T-cell (primary cell): ENCODE measurements around the gene FSCN2. TPM values are rescaled to one million over a fixed set of nuclear protein-coding genes. Genes with fewer than 3 reads are reported as not detected.

Experiments used
- ATAC-seq, 4 experiments: fragments of 200-7000 bp in 3 of 4; fragments of 150-1000 bp in 1 of 4; cut with Tn5 transposase; replicated peaks in 1 of 4; 1 replicate in 3 of 4; 2 replicates in 1 of 4; pipeline ENCODE4 v1.10.0; 2021; ENCODE audit warnings: moderate library complexity in 3 of 4, mild to moderate bottlenecking in 2 of 4, moderate number of reproducible peaks in 1 of 4
- CTCF ChIA-PET, 2 donors: fragments of 300-600 bp; sonication (Branson Sonifier 250); formaldehyde crosslinking; loops; one replicate each; lab custom pipeline; 2022; ENCODE audit warnings: antibody characterized with exemption in 2 of 2; lab: Charles Lee
- POLR2A ChIA-PET, 2 donors: fragments of 300-600 bp; sonication (Branson Sonifier 250); formaldehyde crosslinking; loops; one replicate each; lab custom pipeline; 2022; ENCODE audit warnings: antibody characterized with exemption in 2 of 2; lab: Charles Lee
- DNase-seq, 35 experiments: peaks; one replicate each; pipeline versions ENCODE4 v3.0.0 to v3.0.0-alpha.2; 2013 to 2023
- H3K27ac ChIP-seq: one replicate; pipeline ENCODE4 v1.5.1; 2013; ENCODE audit warnings: low read length
- H3K27me3 ChIP-seq, 2 experiments: replicated peaks in 1 of 2; 1 replicate in 1 of 2; 2 replicates in 1 of 2; pipeline versions ENCODE4 v1.6.1 to v1.7.0; 2013; ENCODE audit warnings: low read length in 1 of 2, mixed read lengths in 1 of 2; ENCODE audit not compliant: control insufficient read depth in 2 of 2, insufficient read depth in 2 of 2; ENCODE audit errors: extremely low read depth in 1 of 2
- H3K36me3 ChIP-seq, 2 donors: 1 replicate in 1 of 2; 2 replicates in 1 of 2; pipeline versions ENCODE4 v1.6.1 to v1.7.0; 2013; ENCODE audit warnings: low read length in 1 of 2; ENCODE audit not compliant: control insufficient read depth in 2 of 2, insufficient read depth in 1 of 2; ENCODE audit errors: extremely low read depth in 1 of 2
- H3K4me1 ChIP-seq, 2 experiments: 1 replicate in 1 of 2; 2 replicates in 1 of 2; pipeline versions ENCODE4 v1.6.1 to v1.7.0; 2013; ENCODE audit warnings: low read length in 2 of 2, mixed read lengths in 1 of 2; ENCODE audit not compliant: insufficient read depth in 2 of 2, control insufficient read depth in 1 of 2; ENCODE audit errors: extremely low read depth in 1 of 2
- H3K4me3 ChIP-seq, 2 donors: 1 replicate in 1 of 2; 2 replicates in 1 of 2; pipeline versions ENCODE4 v1.5.1 to v1.7.0; 2013; ENCODE audit warnings: mild to moderate bottlenecking in 2 of 2, low read length in 1 of 2, moderate library complexity in 1 of 2; ENCODE audit not compliant: control insufficient read depth in 1 of 2; ENCODE audit errors: extremely low read depth in 1 of 2
- H3K9me3 ChIP-seq: 2 replicates; pipeline ENCODE4 v1.7.0; 2013
- H3K27ac Mint-ChIP-seq, 2 donors: one replicate each; pipeline ENCODE4 v1.8.0; 2020 to 2021; ENCODE audit warnings: mild to moderate bottlenecking in 2 of 2, mixed read lengths in 2 of 2
- H3K27me3 Mint-ChIP-seq, 2 donors: one replicate each; pipeline ENCODE4 v1.8.0; 2021 to 2022; ENCODE audit warnings: mixed read lengths in 2 of 2
- H3K36me3 Mint-ChIP-seq: one replicate; pipeline ENCODE4 v1.8.0; 2021; ENCODE audit warnings: mixed read lengths
- H3K4me1 Mint-ChIP-seq, 3 donors: one replicate each; pipeline ENCODE4 v1.8.0; 2020 to 2022; ENCODE audit warnings: mixed read lengths in 3 of 3, mild to moderate bottlenecking in 1 of 3
- H3K4me3 Mint-ChIP-seq, 3 donors: one replicate each; pipeline ENCODE4 v1.8.0; 2020 to 2022; ENCODE audit warnings: mild to moderate bottlenecking in 3 of 3, mixed read lengths in 3 of 3, moderate library complexity in 3 of 3
- H3K9me3 Mint-ChIP-seq, 3 donors: one replicate each; pipeline ENCODE4 v1.8.0; 2020 to 2022; ENCODE audit warnings: mixed read lengths in 3 of 3
- WGBS: methylation state at CpG from one replicate; pipeline ENCODE4 v1.1.5; 2013; ENCODE audit warnings: missing lambda C conversion rate; ENCODE audit not compliant: insufficient coverage; 5-methylcytosine and 5-hydroxymethylcytosine counted together
- total RNA-seq, 35 experiments: library from RNA in 6 of 35; stranded (reverse) in 6 of 35; fragments of 120-200 nt in 1 of 35; gene quantifications; one replicate each; pipeline versions ENCODE4 v1.2.1 to v1.2.4 and lab custom pipeline; 2013 to 2026

The FSCN2 gene
- total RNA-seq, 5 donors from 2014 or later (not counting 1 experiment from before 2014, with no cell fraction given), result 0.91 to 4.2 (median 1.2) TPM

DNA sequence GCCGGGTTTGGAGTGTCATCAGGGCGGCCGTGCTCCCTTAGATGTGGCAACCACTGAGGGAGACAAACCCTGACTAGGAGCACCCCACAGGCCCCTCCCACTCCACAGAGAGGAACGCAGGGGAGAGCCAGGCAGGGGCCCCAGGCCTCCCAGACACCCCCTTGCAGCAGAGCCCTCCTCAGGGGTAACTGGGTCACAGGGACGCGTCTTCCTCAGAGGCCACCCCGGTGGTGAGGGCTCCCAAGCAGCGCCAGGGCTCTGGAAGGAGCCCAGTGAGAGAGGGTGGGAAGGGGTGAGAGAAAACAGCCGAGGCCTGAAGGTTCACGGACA lies 11.4 kb downstream of the FSCN2 start:
- no peak for ATAC-seq
- H3K4me1 Mint-ChIP-seq, result peaks cover 0 to 3% (median 0%) of the 10 kb centered on the region in 3 donors
- H3K36me3 ChIP-seq, result peaks cover 12 to 34% of the 10 kb centered on the region in 2 donors

DNA sequence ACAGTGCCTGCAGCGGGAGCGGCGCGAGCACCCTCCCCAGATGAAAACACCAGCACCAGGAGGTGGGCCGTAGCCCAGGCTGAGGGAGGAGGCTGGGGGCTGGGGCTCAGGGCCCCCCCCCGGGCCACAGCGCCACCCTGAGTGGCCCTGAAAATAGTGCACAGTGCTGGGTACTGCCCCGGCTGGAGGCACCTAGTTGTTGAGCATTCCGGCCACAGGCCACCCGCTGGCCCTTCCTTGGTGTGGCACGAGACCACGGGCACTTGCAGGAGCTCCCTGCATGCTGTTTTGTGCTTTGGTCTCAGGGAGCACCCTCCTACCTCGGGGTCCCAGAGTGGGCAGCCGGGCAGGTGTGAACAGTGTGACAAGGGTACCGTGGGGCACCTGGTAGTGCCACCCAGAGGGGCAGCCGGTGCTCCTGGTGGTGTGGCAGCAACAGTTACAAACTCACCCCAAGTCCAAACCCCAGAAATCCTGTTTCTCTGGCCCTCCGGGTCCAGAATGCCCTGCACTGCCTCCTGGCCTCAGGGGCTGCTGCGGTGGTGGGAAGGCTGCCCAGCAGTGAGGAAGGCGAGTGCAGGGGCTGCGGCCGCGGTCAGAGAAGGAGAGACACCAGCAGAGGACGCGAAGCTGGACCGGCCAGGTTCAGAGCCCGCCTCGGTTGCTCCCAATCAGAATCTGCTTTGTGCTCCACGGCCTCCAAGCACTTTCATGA lies 11.9 kb downstream of the FSCN2 start:
- H3K27me3 ChIP-seq, result peaks cover 8 to 38% of the 10 kb centered on the region in 2 experiments
- CTCF ChIA-PET, result no interaction called here
- POLR2A ChIA-PET, result no interaction called here
- peaks cover 0 to 16% of the 10 kb centered on the region in 2 experiments for H3K4me1 ChIP-seq
- H3K9me3 ChIP-seq, result no peaks in the 10 kb centered on the region
- Mint-ChIP-seq H3K4me1 (peaks cover 0 to 3% (median 0%) of the 10 kb centered on the region in 3 donors), H3K9me3 (no peaks in the 10 kb centered on the region), H3K27ac (no peak overlapping the region), H3K27me3 (peaks cover 8 to 17% of the 10 kb centered on the region in 2 donors), H3K36me3 (peaks cover 16% of the 10 kb centered on the region), H3K4me3 (no peak overlapping the region)
- DNase-seq (no peak), ATAC-seq (no peak)
- no peak overlapping the region for H3K27ac ChIP-seq
- H3K4me3 ChIP-seq, result no peak overlapping the region
- WGBS, result 94% methylated on average over 19 of the region's 28 CpGs
- peaks cover 17 to 36% of the 10 kb centered on the region in 2 donors for H3K36me3 ChIP-seq

More for the DNA sequence above, 11.4 kb downstream of the FSCN2 start:
- POLR2A ChIA-PET, result no interaction called here
- H3K27me3 ChIP-seq, result peaks cover 8 to 44% of the 10 kb centered on the region in 2 experiments
- Mint-ChIP-seq H3K27me3 (peaks cover 12 to 17% of the 10 kb centered on the region in 2 donors), H3K27ac (no peak overlapping the region), H3K9me3 (no peaks in the 10 kb centered on the region), H3K4me3 (no peak overlapping the region), H3K36me3 (peaks cover 16% of the 10 kb centered on the region)
- no peaks in the 10 kb centered on the region for H3K9me3 ChIP-seq
- no peak for DNase-seq
- H3K27ac ChIP-seq, result no peak overlapping the region
- H3K4me3 ChIP-seq, result no peak overlapping the region
- CTCF ChIA-PET, result no interaction called here
- peaks cover 0 to 16% of the 10 kb centered on the region in 2 experiments for H3K4me1 ChIP-seq
- 96% methylated on average over 5 of the region's 10 CpGs for WGBS

DNA sequence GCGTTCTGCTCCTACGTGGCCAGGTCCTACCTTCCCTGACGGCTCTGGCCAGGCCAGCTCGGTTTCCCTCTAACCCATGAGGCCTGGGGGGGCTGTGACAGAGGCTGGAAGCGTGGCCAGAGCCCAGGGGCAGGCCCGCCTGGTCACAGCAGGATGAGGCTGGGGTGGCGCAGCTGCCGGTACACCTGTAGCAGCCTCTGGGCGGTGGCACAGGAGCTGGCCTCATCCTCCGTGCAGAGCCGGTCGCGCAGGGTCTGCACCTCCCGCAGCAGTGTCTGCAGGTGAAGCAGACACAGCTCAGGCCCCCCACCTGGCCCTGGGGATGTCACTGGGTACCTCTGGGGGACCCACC lies 12.5 kb downstream of the FSCN2 start:
- no peak for ATAC-seq
- no peak overlapping the region for H3K27ac ChIP-seq
- peaks cover 22 to 39% of the 10 kb centered on the region in 2 donors for H3K36me3 ChIP-seq
- no peaks in the 10 kb centered on the region for H3K9me3 Mint-ChIP-seq
- H3K4me3 ChIP-seq, result no peak overlapping the region
- POLR2A ChIA-PET, result no interaction called here
- H3K4me3 Mint-ChIP-seq, result no peak overlapping the region
- CTCF ChIA-PET, result no interaction called here
- no peaks in the 10 kb centered on the region for H3K9me3 ChIP-seq
- DNase-seq, result no peak
- peaks cover 16% of the 10 kb centered on the region for H3K36me3 Mint-ChIP-seq
- peaks cover 8 to 35% of the 10 kb centered on the region in 2 experiments for H3K27me3 ChIP-seq
- peaks cover 0 to 16% of the 10 kb centered on the region in 2 experiments for H3K4me1 ChIP-seq
- no peak overlapping the region for H3K27ac Mint-ChIP-seq
- H3K4me1 Mint-ChIP-seq, result peaks cover 0 to 3% (median 0%) of the 10 kb centered on the region in 3 donors
- H3K27me3 Mint-ChIP-seq, result peaks cover 4 to 17% of the 10 kb centered on the region in 2 donors
- 97% methylated on average over 14 of the region's 14 CpGs for WGBS

DNA sequence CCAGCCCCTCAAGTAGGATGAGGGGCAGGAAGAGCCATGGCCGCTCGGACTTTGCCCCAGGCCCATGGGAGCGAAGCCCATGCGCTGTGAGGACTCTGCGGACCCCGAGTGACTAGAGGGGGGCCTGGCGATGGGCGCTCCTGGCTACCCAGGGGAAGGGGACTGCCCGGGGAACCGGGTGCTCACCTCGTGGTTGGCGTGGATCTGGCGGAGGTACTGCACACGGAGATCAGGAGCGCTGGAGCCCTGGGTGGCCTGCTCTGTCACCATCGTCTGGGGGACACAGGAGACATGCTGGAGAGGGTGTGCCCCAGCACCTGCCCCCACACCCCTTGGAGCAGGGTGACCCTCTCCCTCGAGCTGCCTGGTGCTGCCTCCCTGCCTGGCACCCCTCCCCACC lies 12.9 kb downstream of the FSCN2 start:
- POLR2A ChIA-PET, result no interaction called here
- peaks cover 0 to 16% of the 10 kb centered on the region in 2 experiments for H3K4me1 ChIP-seq
- H3K36me3 ChIP-seq, result peaks cover 27 to 43% of the 10 kb centered on the region in 2 donors
- Mint-ChIP-seq H3K36me3 (peaks cover 17% of the 10 kb centered on the region), H3K27me3 (peaks cover 0 to 13% of the 10 kb centered on the region in 2 donors), H3K27ac (no peak overlapping the region), H3K4me3 (no peak overlapping the region), H3K9me3 (no peaks in the 10 kb centered on the region), H3K4me1 (peaks cover 0 to 2% (median 0%) of the 10 kb centered on the region in 3 donors)
- H3K4me3 ChIP-seq, result no peak overlapping the region
- peaks cover 5 to 30% of the 10 kb centered on the region in 2 experiments for H3K27me3 ChIP-seq
- DNase-seq (no peak), ATAC-seq (no peak)
- no peaks in the 10 kb centered on the region for H3K9me3 ChIP-seq
- 98% methylated on average over 16 of the region's 17 CpGs for WGBS
- H3K27ac ChIP-seq, result no peak overlapping the region
- CTCF ChIA-PET, result no interaction called here

DNA sequence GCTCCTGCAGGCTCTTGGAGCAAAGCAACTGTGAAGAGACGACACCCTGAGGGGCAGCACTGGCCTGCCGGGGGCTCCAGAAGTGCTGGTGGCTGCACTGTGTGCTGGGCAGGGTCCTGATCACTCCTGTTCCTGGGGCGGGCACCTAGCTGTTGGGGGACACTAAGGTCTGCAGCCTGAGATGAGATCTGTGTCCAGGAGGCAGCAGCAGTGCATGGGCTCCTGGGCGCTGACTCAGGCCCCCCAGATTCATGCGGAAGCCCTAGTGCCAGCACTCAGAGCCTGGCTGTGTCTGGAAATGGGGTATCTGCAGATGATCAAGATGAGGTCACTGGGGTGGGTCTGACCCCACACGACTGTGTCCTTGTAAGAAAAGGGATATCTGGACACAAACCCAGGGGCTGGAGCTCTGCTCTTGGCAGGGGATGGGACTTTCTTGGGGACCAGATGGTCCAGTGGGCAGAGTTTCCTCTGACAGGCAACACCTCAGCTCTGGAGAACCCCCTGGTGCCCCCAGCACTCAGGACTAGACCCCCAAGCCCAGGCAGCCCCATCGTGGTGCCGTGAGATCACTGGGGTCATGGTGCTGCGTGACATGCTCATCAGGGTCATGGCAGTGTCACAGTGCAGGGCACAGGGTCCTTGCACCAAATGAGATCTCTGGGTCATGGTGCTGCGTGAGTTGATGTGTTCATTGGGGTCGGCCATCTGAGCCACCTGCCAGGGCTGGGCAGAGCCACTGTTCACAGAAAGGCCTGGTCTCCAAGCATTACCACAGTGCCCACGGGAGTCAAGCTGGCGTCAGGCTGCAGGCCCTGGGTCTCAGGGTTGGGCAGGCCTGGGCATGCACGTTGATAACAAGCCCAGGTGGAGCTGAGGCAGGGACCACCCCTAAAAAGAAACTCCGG lies 14.5 kb downstream of the FSCN2 start:
- Histone ChIP-seq H3K4me3 (no peak overlapping the region), H3K9me3 (no peaks in the 10 kb centered on the region), H3K4me1 (peaks cover 0 to 1% of the 10 kb centered on the region in 2 experiments), H3K27ac (no peak overlapping the region), H3K36me3 (peaks cover 37 to 58% of the 10 kb centered on the region in 2 donors), H3K27me3 (peaks cover 0 to 16% of the 10 kb centered on the region in 2 experiments)
- Mint-ChIP-seq H3K4me1 (peaks cover 0 to 2% (median 0%) of the 10 kb centered on the region in 3 donors), H3K9me3 (no peaks in the 10 kb centered on the region), H3K36me3 (peaks cover 22% of the 10 kb centered on the region), H3K4me3 (no peak overlapping the region), H3K27me3 (peaks cover 0 to 8% of the 10 kb centered on the region in 2 donors), H3K27ac (no peak overlapping the region)
- ATAC-seq, result no peak
- WGBS, result 93% methylated on average over 15 of the region's 15 CpGs
- DNase-seq, result no peak
- POLR2A ChIA-PET, result no interaction called here
- CTCF ChIA-PET, result no interaction called here

DNA sequence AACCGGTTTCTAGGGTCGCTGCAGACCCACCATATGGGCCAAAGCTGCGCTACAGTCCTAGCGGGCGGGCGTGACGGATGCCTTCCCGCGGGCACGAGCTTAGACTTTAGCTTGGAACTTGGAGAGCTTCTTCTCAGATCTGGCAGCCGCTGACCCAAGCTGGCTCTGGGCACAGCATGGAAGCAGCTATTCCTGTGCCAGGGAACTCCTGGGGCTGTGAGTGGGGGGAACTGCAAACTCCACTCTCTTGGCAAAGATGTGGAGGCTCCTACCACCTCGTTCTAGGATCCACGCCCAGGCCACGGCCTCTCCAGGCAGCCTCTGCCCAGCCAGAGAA lies 15.1 kb downstream of the FSCN2 start:
- H3K36me3 Mint-ChIP-seq, result peaks cover 17% of the 10 kb centered on the region
- Histone ChIP-seq H3K4me1 (no peaks in the 10 kb centered on the region), H3K27ac (no peak overlapping the region), H3K36me3 (peaks cover 42 to 64% of the 10 kb centered on the region in 2 donors), H3K9me3 (no peaks in the 10 kb centered on the region), H3K27me3 (peaks cover 0 to 10% of the 10 kb centered on the region in 2 experiments), H3K4me3 (no peak overlapping the region)
- WGBS, result over 99% methylated on average over 14 of the region's 14 CpGs
- no peak overlapping the region for H3K4me3 Mint-ChIP-seq
- peaks cover 0 to 2% (median 0%) of the 10 kb centered on the region in 3 donors for H3K4me1 Mint-ChIP-seq
- no peak for DNase-seq
- ATAC-seq, result no peak
- no peaks in the 10 kb centered on the region for H3K9me3 Mint-ChIP-seq
- peaks cover 0 to 2% of the 10 kb centered on the region in 2 donors for H3K27me3 Mint-ChIP-seq
- POLR2A ChIA-PET, result no interaction called here
- CTCF ChIA-PET, result no interaction called here
- no peak overlapping the region for H3K27ac Mint-ChIP-seq
